OCI-LY1 (cell line): ENCODE results near the gene MBD2.

ENCODE experiments used
- H2AFZ ChIP-seq: fragments of 200-600 bp; sonication (generic), shearing (Covaris generic); 2 replicates; pipeline ENCODE4 v1.6.0; 2014; ENCODE audit warnings: antibody characterized with exemption, mild to moderate bottlenecking, low read length
- H3F3A ChIP-seq: fragments of 200-600 bp; sonication (generic), shearing (Covaris generic); 2 replicates; pipeline ENCODE4 v1.6.0; 2014; ENCODE audit warnings: mild to moderate bottlenecking, antibody characterized with exemption, low read length, moderate library complexity; ENCODE audit not compliant: insufficient read depth
- H3K27ac ChIP-seq: fragments of 200-600 bp; sonication (generic); 2 replicates; pipeline ENCODE4 v1.5.1; 2014; ENCODE audit warnings: low read length, mixed run types, mild to moderate bottlenecking, low read depth; ENCODE audit not compliant: poor library complexity, severe bottlenecking
- H3K27me3 ChIP-seq: fragments of 200-600 bp; sonication (generic); 2 replicates; pipeline ENCODE4 v1.6.0; 2014; ENCODE audit warnings: antibody characterized with exemption, mild to moderate bottlenecking, low read length, moderate library complexity; ENCODE audit not compliant: insufficient read depth
- H3K36me3 ChIP-seq: fragments of 200-600 bp; sonication (generic); 2 replicates; pipeline ENCODE4 v1.6.1; 2014; ENCODE audit warnings: mild to moderate bottlenecking, antibody characterized with exemption, low read length, moderate library complexity, mixed read lengths; ENCODE audit not compliant: insufficient read depth
- H3K4me1 ChIP-seq: fragments of 200-600 bp; sonication (generic); 2 replicates; pipeline ENCODE4 v1.5.1; 2014; ENCODE audit warnings: mild to moderate bottlenecking, low read length, moderate library complexity; ENCODE audit not compliant: insufficient read depth, severe bottlenecking
- H3K4me2 ChIP-seq: fragments of 200-600 bp; sonication (generic), shearing (Covaris generic); 2 replicates; pipeline ENCODE4 v1.6.1; 2014; ENCODE audit warnings: low read length
- H3K4me3 ChIP-seq: fragments of 200-600 bp; sonication (generic); 2 replicates; pipeline ENCODE4 v1.5.1; 2014; ENCODE audit warnings: low read length, low read depth, mild to moderate bottlenecking, mixed read lengths; ENCODE audit not compliant: poor library complexity, severe bottlenecking
- H3K79me2 ChIP-seq: fragments of 200-600 bp; shearing (Covaris generic); 2 replicates; pipeline ENCODE4 v1.6.1; 2016; ENCODE audit warnings: mixed run types, low read length, mixed read lengths; ENCODE audit not compliant: insufficient read depth
- H3K9ac ChIP-seq: fragments of 200-600 bp; sonication (generic), shearing (Covaris generic); 2 replicates; pipeline ENCODE4 v1.6.1; 2014; ENCODE audit warnings: mild to moderate bottlenecking, low read length, mixed read lengths
- H3K9me2 ChIP-seq: fragments of 200-600 bp; sonication (generic), shearing (Covaris generic); 2 replicates; pipeline ENCODE4 v1.6.1; 2014; ENCODE audit warnings: low read depth, mild to moderate bottlenecking, low read length, mixed read lengths
- H3K9me3 ChIP-seq: fragments of 200-600 bp; shearing (Covaris generic); 2 replicates; pipeline ENCODE4 v1.6.1; 2014; ENCODE audit warnings: low read length, mixed read lengths
- H4K20me1 ChIP-seq: fragments of 200-600 bp; sonication (generic), shearing (Covaris generic); 2 replicates; pipeline ENCODE4 v1.6.0; 2016; ENCODE audit warnings: mild to moderate bottlenecking, low read length; ENCODE audit not compliant: insufficient read depth
- EZH2 ChIP-seq: fragments of 200-600 bp; sonication (generic), shearing (Covaris generic); IDR thresholded peaks from 2 replicates; pipeline ENCODE4 v1.8.0; 2017; ENCODE audit warnings: borderline replicate concordance, mixed run types, mild to moderate bottlenecking, antibody characterized with exemption, low read length, moderate library complexity, mixed read lengths
- TF ChIP-seq, protein P1 (sequence below): fragments of 200-600 bp; sonication (generic), shearing (Covaris generic); IDR thresholded peaks from 2 replicates; pipeline ENCODE4 v1.5.1; 2017; ENCODE audit warnings: mild to moderate bottlenecking, antibody characterized with exemption, low read length, moderate library complexity, mixed read lengths

The MBD2 gene

DNA sequence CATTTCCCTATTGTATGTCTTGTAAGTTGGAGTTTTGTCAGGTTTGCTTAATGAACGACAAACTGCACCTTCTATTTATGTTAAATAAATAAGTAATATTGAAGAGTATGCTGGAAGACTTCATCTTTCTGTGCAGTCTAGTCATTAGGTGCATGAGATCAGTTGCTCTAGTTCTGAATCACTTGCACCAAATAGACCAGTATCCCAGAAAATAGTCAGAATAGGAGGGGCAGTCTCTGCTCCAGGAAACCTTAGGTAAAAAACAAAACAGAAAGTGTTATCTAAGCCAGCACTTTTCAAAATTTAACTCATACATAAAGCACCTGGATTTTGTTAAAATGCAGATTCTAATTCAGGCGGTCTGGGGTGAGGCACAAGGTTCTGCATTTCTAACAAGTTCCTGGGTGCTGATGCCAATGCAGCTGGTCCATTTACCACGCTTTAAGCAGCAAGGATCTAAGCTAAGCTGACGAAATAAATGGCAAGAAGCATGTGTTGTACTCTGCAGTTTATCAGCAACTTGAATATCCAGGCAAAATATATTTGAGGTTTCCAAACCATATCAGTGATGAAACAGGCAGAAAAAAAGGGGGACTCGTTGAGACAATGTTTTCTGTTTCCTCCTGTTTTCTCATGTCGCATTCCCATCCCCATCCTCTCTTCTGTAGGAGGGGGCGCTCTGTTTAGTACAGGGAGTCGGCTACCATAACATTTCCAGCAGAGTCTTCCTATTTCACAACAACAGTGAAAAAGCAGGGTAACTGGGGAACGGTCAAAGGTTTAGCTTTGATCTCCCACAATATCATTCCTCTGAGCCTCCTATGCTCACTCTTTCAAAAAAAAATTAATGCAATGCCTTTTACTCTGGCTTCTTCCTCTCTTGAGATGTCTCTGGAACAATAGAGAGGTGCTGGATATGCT, 106.4 kb downstream of the MBD2 start:
- Histone ChIP-seq H3K9me3 (no peaks in the 10 kb centered on the region), H3K9ac (no peak overlapping the region), H4K20me1 (no peaks in the 10 kb centered on the region), H3K27me3 (no peaks in the 10 kb centered on the region), H2AFZ (no peak overlapping the region), H3K9me2 (no peaks in the 10 kb centered on the region), H3K4me1 (peaks cover 5% of the 10 kb centered on the region), H3K4me3 (no peak overlapping the region), H3K4me2 (no peak overlapping the region), H3F3A (no peaks in the 10 kb centered on the region), H3K79me2 (no peaks in the 10 kb centered on the region), H3K27ac (no peak overlapping the region), H3K36me3 (no peaks in the 10 kb centered on the region)
- no peak for TF ChIP-seq EZH2
- TF ChIP-seq, protein P1, sequence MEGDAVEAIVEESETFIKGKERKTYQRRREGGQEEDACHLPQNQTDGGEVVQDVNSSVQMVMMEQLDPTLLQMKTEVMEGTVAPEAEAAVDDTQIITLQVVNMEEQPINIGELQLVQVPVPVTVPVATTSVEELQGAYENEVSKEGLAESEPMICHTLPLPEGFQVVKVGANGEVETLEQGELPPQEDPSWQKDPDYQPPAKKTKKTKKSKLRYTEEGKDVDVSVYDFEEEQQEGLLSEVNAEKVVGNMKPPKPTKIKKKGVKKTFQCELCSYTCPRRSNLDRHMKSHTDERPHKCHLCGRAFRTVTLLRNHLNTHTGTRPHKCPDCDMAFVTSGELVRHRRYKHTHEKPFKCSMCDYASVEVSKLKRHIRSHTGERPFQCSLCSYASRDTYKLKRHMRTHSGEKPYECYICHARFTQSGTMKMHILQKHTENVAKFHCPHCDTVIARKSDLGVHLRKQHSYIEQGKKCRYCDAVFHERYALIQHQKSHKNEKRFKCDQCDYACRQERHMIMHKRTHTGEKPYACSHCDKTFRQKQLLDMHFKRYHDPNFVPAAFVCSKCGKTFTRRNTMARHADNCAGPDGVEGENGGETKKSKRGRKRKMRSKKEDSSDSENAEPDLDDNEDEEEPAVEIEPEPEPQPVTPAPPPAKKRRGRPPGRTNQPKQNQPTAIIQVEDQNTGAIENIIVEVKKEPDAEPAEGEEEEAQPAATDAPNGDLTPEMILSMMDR: no peak

DNA sequence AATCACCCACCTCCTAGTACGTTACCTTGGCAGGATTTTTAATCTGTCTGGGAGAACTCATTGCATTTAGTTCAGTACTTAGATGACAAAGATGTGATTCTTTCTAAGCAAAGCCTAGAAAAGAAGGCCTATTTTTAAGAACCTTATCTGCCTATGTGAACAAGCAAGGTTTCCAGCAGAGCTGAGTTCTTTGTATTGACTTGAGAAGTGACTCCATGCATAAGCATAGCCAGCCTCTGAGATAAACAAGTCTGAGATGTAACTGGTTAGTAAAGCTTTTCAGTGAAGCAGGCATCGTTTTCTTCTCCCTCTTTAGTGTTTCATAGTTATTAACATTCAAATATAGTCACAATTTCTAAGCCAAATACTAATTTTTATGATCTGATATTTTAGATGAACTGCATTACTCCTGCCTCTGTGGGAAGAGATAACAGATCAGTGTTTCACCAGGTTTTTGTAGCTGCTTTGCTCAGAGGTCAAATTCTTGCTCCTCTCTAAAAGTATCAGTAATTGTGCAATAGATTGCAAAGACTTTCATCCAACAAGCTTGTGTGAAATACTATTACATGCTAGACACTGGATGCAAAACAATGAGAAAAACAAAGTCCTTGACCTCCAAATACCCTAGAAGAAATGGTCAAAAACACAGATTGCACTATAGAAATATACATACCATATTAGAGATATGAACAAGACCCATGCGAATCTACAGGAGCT, 107.8 kb downstream of the MBD2 start:
- Histone ChIP-seq H3K79me2 (no peaks in the 10 kb centered on the region), H3K4me1 (peaks cover 5% of the 10 kb centered on the region)
- no peak for TF ChIP-seq EZH2
- TF ChIP-seq, protein P1: no peak

DNA sequence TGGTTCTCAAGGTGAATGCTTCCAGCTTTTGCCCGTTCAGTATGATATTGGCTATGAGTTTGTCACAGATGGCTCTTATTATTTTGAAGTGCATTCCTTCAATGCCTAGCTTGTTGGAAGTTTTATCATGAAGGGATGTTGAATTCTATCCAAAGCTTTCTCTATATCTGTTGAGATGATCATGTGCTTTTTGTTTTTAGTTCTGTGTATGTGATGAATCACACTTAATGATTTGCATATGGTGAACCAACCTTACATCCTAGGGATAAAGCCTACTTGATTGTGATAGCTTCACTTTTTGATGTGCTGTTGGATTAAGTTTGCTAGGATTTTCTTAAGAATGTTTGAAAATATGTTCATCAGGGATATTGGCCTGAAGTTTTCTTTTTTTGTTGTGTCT, 112.1 kb downstream of the MBD2 start:
- Histone ChIP-seq H3K27ac (no peak overlapping the region), H3K79me2 (no peaks in the 10 kb centered on the region), H3K9me3 (no peaks in the 10 kb centered on the region), H3K4me3 (no peak overlapping the region), H3K4me1 (no peaks in the 10 kb centered on the region), H2AFZ (no peak overlapping the region), H4K20me1 (no peaks in the 10 kb centered on the region), H3K9me2 (no peaks in the 10 kb centered on the region), H3K36me3 (no peaks in the 10 kb centered on the region), H3F3A (no peaks in the 10 kb centered on the region), H3K27me3 (no peaks in the 10 kb centered on the region), H3K9ac (no peak overlapping the region), H3K4me2 (no peak overlapping the region)
- TF ChIP-seq, protein P1: no peak
- no peak for TF ChIP-seq EZH2

More for the DNA sequence above, 107.8 kb downstream of the MBD2 start:
- H3K9me3 ChIP-seq: no peaks in the 10 kb centered on the region
- H3K36me3 ChIP-seq: no peaks in the 10 kb centered on the region
- no peaks in the 10 kb centered on the region for H3K9me2 ChIP-seq
- no peak overlapping the region for H3K4me2 ChIP-seq
- no peaks in the 10 kb centered on the region for H3F3A ChIP-seq
- no peak overlapping the region for H3K27ac ChIP-seq
- H4K20me1 ChIP-seq: no peaks in the 10 kb centered on the region
- no peaks in the 10 kb centered on the region for H3K27me3 ChIP-seq
- no peak overlapping the region for H3K4me3 ChIP-seq
- H3K9ac ChIP-seq: no peak overlapping the region
- H2AFZ ChIP-seq: no peak overlapping the region
